H1 (cell line): Measurements from ENCODE around the gene SH3BP2. TPM values are rescaled to one million over a fixed set of nuclear protein-coding genes. Genes with fewer than 3 reads are reported as not detected.

Source experiments
- CTCF ChIA-PET: fragments of 300-600 bp; sonication (Branson Sonifier 250); formaldehyde crosslinking; loops from one replicate; lab custom pipeline; 2021; ENCODE audit not compliant: partially characterized antibody; lab: Charles Lee
- POLR2A ChIA-PET: fragments of 300-600 bp; sonication (Branson Sonifier 250); formaldehyde crosslinking; loops from one replicate; lab custom pipeline; 2021; ENCODE audit warnings: inconsistent platforms; ENCODE audit not compliant: partially characterized antibody; lab: Charles Lee
- DNase-seq, 2 experiments: peaks; one replicate each; pipeline versions ENCODE4 v3.0.0 to v3.0.0-alpha.2; 2010 to 2022; ENCODE audit warnings: low spot score in 2 of 2, low read depth in 1 of 2, mixed read lengths in 1 of 2
- FAIRE-seq: peaks from 2 replicates; lab custom pipeline; 2011; peaks lifted over from hg19 to GRCh38; lab: Jason Lieb, UNC
- H2AFZ ChIP-seq: 2 replicates; pipeline ENCODE4 v1.8.1; 2012; ENCODE audit warnings: low read length, inconsistent platforms
- H2AK5ac ChIP-seq: 2 replicates; pipeline ENCODE4 v1.6.1; 2013; ENCODE audit warnings: low read depth, low read length
- H2BK120ac ChIP-seq: replicated peaks from 2 replicates; pipeline ENCODE3; 2013; ENCODE audit warnings: low read depth, low read length, inconsistent platforms
- H2BK12ac ChIP-seq: 2 replicates; pipeline ENCODE4 v1.6.1; 2013; ENCODE audit warnings: low read depth, low read length
- H2BK15ac ChIP-seq: 2 replicates; pipeline ENCODE4 v1.6.1; 2013; ENCODE audit warnings: low read length
- H2BK20ac ChIP-seq: 2 replicates; pipeline ENCODE4 v1.6.1; 2013; ENCODE audit warnings: low read length
- H2BK5ac ChIP-seq: 2 replicates; pipeline ENCODE4 v1.6.1; 2013; ENCODE audit warnings: low read depth, low read length
- H3K14ac ChIP-seq: 2 replicates; pipeline ENCODE4 v1.6.1; 2013; ENCODE audit warnings: inconsistent platforms; ENCODE audit not compliant: insufficient read length
- H3K18ac ChIP-seq: 2 replicates; pipeline ENCODE4 v1.6.1; 2013; ENCODE audit warnings: low read length; ENCODE audit errors: extremely low read depth
- H3K23ac ChIP-seq: 2 replicates; pipeline ENCODE4 v1.6.1; 2013; ENCODE audit warnings: inconsistent platforms; ENCODE audit not compliant: insufficient read length
- H3K23me2 ChIP-seq: 2 replicates; pipeline ENCODE4 v1.6.1; 2013; ENCODE audit warnings: low read depth, low read length
- H3K27ac ChIP-seq: 2 replicates; pipeline ENCODE4 v1.6.1; 2011; ENCODE audit warnings: low read depth, low read length, inconsistent platforms
- H3K27me3 ChIP-seq, 4 experiments: replicated peaks in 1 of 4; 1 replicate in 1 of 4; 2 replicates in 3 of 4; pipeline versions ENCODE4 v1.6.1 to v1.8.1; 2011 to 2013; ENCODE audit warnings: low read length in 3 of 4, mild to moderate bottlenecking in 3 of 4, inconsistent platforms in 2 of 4, mixed read lengths in 2 of 4, moderate library complexity in 1 of 4; ENCODE audit not compliant: control insufficient read depth in 3 of 4, insufficient read depth in 3 of 4; ENCODE audit errors: extremely low read depth in 1 of 4
- H3K36me3 ChIP-seq, 4 experiments: 2 replicates each; pipeline versions ENCODE4 v1.6.1 to v1.8.1; 2011 to 2013; ENCODE audit warnings: mild to moderate bottlenecking in 4 of 4, low read length in 3 of 4, moderate library complexity in 2 of 4, control low read depth in 1 of 4, inconsistent platforms in 1 of 4; ENCODE audit not compliant: insufficient read depth in 4 of 4, control insufficient read depth in 2 of 4
- H3K4ac ChIP-seq: replicated peaks from 2 replicates; pipeline ENCODE3; 2013; ENCODE audit warnings: low read length, low read depth, mixed read lengths, inconsistent platforms; ENCODE audit not compliant: insufficient read length
- H3K4me1 ChIP-seq, 4 experiments: replicated peaks in 1 of 4; 1 replicate in 1 of 4; 2 replicates in 3 of 4; pipeline versions ENCODE4 v1.6.1 to v1.8.1; 2011 to 2013; ENCODE audit warnings: low read length in 3 of 4, inconsistent platforms in 2 of 4, mixed read lengths in 1 of 4; ENCODE audit not compliant: insufficient read depth in 4 of 4, control insufficient read depth in 3 of 4
- H3K4me2 ChIP-seq, 2 experiments: 2 replicates each; pipeline versions ENCODE4 v1.6.1 to v1.8.1; 2011 to 2013; ENCODE audit warnings: low read depth in 2 of 2, low read length in 2 of 2, control low read depth in 1 of 2, inconsistent platforms in 1 of 2, mild to moderate bottlenecking in 1 of 2; ENCODE audit not compliant: insufficient read depth in 1 of 2
- H3K4me3 ChIP-seq, 4 experiments: fragments of 200-600, 300-600 bp in 1 of 4; sonication (generic), shearing (Covaris generic), sonication (Bioruptor Twin) in 1 of 4; 2 replicates each; pipeline versions ENCODE4 v1.5.1 to v1.8.1; 2011 to 2016; ENCODE audit warnings: low read length in 4 of 4, low read depth in 3 of 4, control low read depth in 2 of 4, inconsistent platforms in 2 of 4, mild to moderate bottlenecking in 2 of 4, mixed read lengths in 1 of 4, moderate library complexity in 1 of 4; ENCODE audit not compliant: insufficient read depth in 2 of 4; ENCODE audit errors: extremely low read depth in 1 of 4
- H3K56ac ChIP-seq: replicated peaks from 2 replicates; pipeline ENCODE3; 2013; ENCODE audit warnings: low read depth, mild to moderate bottlenecking, mixed read lengths, low read length, inconsistent platforms; ENCODE audit not compliant: insufficient read length
- H3K79me1 ChIP-seq: 2 replicates; pipeline ENCODE4 v1.6.1; 2013; ENCODE audit warnings: low read depth, low read length, control low read depth
- H3K79me2 ChIP-seq, 2 experiments: 2 replicates each; pipeline versions ENCODE4 v1.6.1 to v1.8.1; 2012 to 2013; ENCODE audit warnings: low read length in 2 of 2, mild to moderate bottlenecking in 2 of 2, inconsistent platforms in 1 of 2; ENCODE audit not compliant: insufficient read depth in 2 of 2, control insufficient read depth in 1 of 2
- H3K9ac ChIP-seq, 4 experiments: replicated peaks in 1 of 4; 1 replicate in 1 of 4; 2 replicates in 3 of 4; pipeline versions ENCODE4 v1.6.1 to v1.8.1; 2011 to 2013; ENCODE audit warnings: low read depth in 3 of 4, low read length in 3 of 4, control low read depth in 2 of 4, mild to moderate bottlenecking in 2 of 4, moderate library complexity in 2 of 4, inconsistent platforms in 1 of 4; ENCODE audit errors: extremely low read depth in 1 of 4
- H3K9me3 ChIP-seq, 2 experiments: 2 replicates each; pipeline versions ENCODE4 v1.6.1 to v1.8.1; 2012 to 2013; ENCODE audit warnings: mild to moderate bottlenecking in 2 of 2, moderate library complexity in 2 of 2, control low read depth in 1 of 2, inconsistent platforms in 1 of 2, low read depth in 1 of 2, low read length in 1 of 2, mixed read lengths in 1 of 2; ENCODE audit not compliant: insufficient read depth in 2 of 2
- H4K20me1 ChIP-seq, 2 experiments: replicated peaks in 1 of 2; 2 replicates each; pipeline versions ENCODE3 to v1.8.1; 2011 to 2013; ENCODE audit warnings: inconsistent platforms in 2 of 2, low read length in 2 of 2, mild to moderate bottlenecking in 1 of 2; ENCODE audit not compliant: insufficient read depth in 2 of 2, control insufficient read depth in 1 of 2
- H4K5ac ChIP-seq: 2 replicates; pipeline ENCODE4 v1.6.1; 2013; ENCODE audit warnings: low read length, low read depth, mixed read lengths, inconsistent platforms; ENCODE audit not compliant: insufficient read length
- H4K8ac ChIP-seq: 2 replicates; pipeline ENCODE4 v1.8.0; 2013; ENCODE audit warnings: mild to moderate bottlenecking, moderate library complexity, low read length, inconsistent platforms; ENCODE audit not compliant: insufficient read depth; ENCODE audit errors: extremely low read depth
- H4K91ac ChIP-seq: replicated peaks from 2 replicates; pipeline ENCODE3; 2013; ENCODE audit warnings: low read length, mixed read lengths, inconsistent platforms; ENCODE audit not compliant: insufficient read length
- ASH2L ChIP-seq: fragments of 200-600, 300-600 bp; sonication (generic); IDR thresholded peaks from one replicate; pipeline ENCODE4 v1.7.1; 2017; ENCODE audit warnings: low read length
- BRCA1 ChIP-seq: IDR thresholded peaks from 2 replicates; pipeline ENCODE4 v1.6.1; 2012; ENCODE audit warnings: low read depth, low read length, improper control_type of control experiment
- CEBPB ChIP-seq: IDR thresholded peaks from 2 replicates; pipeline ENCODE4 v1.6.1; 2012; ENCODE audit warnings: low read depth, low read length
- CTBP2 ChIP-seq: IDR thresholded peaks from 2 replicates; pipeline ENCODE4 v1.7.0; 2011; ENCODE audit warnings: borderline replicate concordance, mild to moderate bottlenecking, moderate library complexity, mixed read lengths, low read length; ENCODE audit not compliant: insufficient read depth, insufficient read length
- KDM1A ChIP-seq: fragments of 200-600, 300-600 bp; sonication (generic); IDR thresholded peaks from 2 replicates; pipeline ENCODE4 v1.7.1; 2016; ENCODE audit warnings: mild to moderate bottlenecking, low read length, borderline replicate concordance
- MAFK ChIP-seq: IDR thresholded peaks from 2 replicates; pipeline ENCODE4 v1.6.1; 2012; ENCODE audit warnings: low read depth, mild to moderate bottlenecking, improper control_type of control experiment, low read length
- POLR2AphosphoS5 ChIP-seq: IDR thresholded peaks from 2 replicates; pipeline ENCODE4 v1.6.1; 2011; ENCODE audit warnings: low read depth, low read length
- WGBS, 2 experiments: shearing (Covaris generic) in 1 of 2; methylation state at CpG; one replicate each; pipeline versions ENCODE4 v1.1.6 to v1.1.7; 2013 to 2015; ENCODE audit warnings: low lambda C conversion rate in 2 of 2, mixed read lengths in 2 of 2, inconsistent platforms in 1 of 2, low coverage in 1 of 2, missing lambda C conversion rate in 1 of 2; ENCODE audit not compliant: insufficient replicate concordance in 2 of 2, insufficient coverage in 1 of 2, insufficient read length in 1 of 2; ENCODE audit errors: extremely low coverage in 1 of 2, missing lambda C conversion rate in 1 of 2; 5-methylcytosine and 5-hydroxymethylcytosine counted together
- polyA plus RNA-seq, 7 experiments: library from polyadenylated mRNA; depleted of rRNA in 3 of 7; stranded (reverse) in 5 of 7; unstranded in 2 of 7; fragments of >200 nt in 5 of 7; fragments of 200-250 nt in 2 of 7; gene quantifications; 1 replicate in 5 of 7; 2 replicates in 1 of 7; 4 replicates in 1 of 7; pipeline versions ENCODE4 v1.2.1 to v1.2.3, GENCODE V29; 2011 to 2013; ENCODE audit warnings: missing spikeins in 2 of 7, mixed read lengths in 2 of 7
- total RNA-seq: library from RNA; stranded (reverse); fragmentation: NEBNext Ultra II Directional; extraction: Animal tissue kit (Norgen Biotek cat#: 25700); gene quantifications from 2 replicates; pipeline ENCODE4 v1.2.1, GENCODE V29; 2021

SH3BP2 gene
- total and polyA plus RNA-seq, 2 of the 8 experiments (the other 6 are each of a cell fraction or from before 2014, with no cell fraction given), result 27.4 to 31.4 TPM

DNA sequence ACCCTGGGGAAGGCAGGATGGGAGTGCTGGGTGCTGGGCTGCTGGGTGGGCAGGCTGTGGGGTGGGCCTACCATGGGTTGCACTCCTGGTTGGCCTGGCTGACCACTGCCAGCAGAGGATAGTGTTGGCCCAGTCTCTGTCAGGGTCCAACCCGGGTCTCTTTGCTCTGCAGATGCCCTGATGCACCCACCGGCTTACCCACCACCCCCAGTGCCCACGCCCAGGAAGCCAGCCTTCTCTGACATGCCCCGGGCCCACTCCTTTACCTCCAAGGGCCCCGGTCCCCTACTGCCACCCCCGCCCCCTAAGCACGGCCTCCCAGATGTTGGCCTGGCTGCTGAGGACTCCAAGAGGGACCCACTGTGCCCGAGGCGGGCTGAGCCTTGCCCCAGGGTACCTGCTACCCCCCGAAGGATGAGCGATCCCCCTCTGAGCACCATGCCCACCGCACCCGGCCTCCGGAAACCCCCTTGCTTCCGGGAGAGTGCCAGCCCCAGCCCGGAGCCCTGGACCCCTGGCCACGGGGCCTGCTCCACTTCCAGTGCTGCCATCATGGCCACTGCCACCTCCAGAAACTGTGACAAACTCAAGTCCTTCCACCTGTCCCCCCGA is 36.5 kb downstream of the SH3BP2 start:
- Histone ChIP-seq H3K79me2 (no peaks in the 10 kb centered on the region), H3K14ac (no peak overlapping the region), H4K8ac (no peak overlapping the region), H3K56ac (no peak overlapping the region), H3K4ac (no peak overlapping the region), H3K79me1 (no peaks in the 10 kb centered on the region), H3K27me3 (no peaks in the 10 kb centered on the region), H2AFZ (no peak overlapping the region), H3K23me2 (no peaks in the 10 kb centered on the region), H4K5ac (no peak overlapping the region), H2BK20ac (no peak overlapping the region), H3K9ac (no peak overlapping the region), H2BK120ac (no peak overlapping the region), H3K18ac (no peak overlapping the region), H3K4me3 (no peak overlapping the region), H3K4me1 (no peaks in the 10 kb centered on the region), H4K20me1 (peaks cover 0 to 18% of the 10 kb centered on the region in 2 experiments), H3K4me2 (no peak overlapping the region), H2BK15ac (no peak overlapping the region), H2BK5ac (no peak overlapping the region), H3K36me3 (peaks cover 0 to 50% (median 35%) of the 10 kb centered on the region in 4 experiments), H3K9me3 (no peaks in the 10 kb centered on the region), H4K91ac (no peak overlapping the region), H3K23ac (no peak overlapping the region), H2BK12ac (no peak overlapping the region), H2AK5ac (no peak overlapping the region), H3K27ac (no peak overlapping the region)
- DNase-seq (no peak), FAIRE-seq (no peak)
- ChIA-PET POLR2A (no interaction called here), CTCF (no interaction called here)
- WGBS, 2 experiments, result 88% methylated on average over 5 of the region's 18 CpGs; no CpG with 5 or more reads in 1 of the 2 experiments
- no peak for TF ChIP-seq KDM1A
- TF ChIP-seq ASH2L, result no peak
- TF ChIP-seq CTBP2, result no peak
- no peak for TF ChIP-seq CEBPB
- no peak for TF ChIP-seq BRCA1
- no peak for TF ChIP-seq MAFK
- no peak for TF ChIP-seq POLR2AphosphoS5
